ENCODE data around the gene MYOZ3. TPM values are rescaled to one million over a fixed set of nuclear protein-coding genes. Genes with fewer than 3 reads are reported as not detected.

Gene MYOZ3
- total RNA-seq, 1 experiment from 2014 or later, result not detected

DNA sequence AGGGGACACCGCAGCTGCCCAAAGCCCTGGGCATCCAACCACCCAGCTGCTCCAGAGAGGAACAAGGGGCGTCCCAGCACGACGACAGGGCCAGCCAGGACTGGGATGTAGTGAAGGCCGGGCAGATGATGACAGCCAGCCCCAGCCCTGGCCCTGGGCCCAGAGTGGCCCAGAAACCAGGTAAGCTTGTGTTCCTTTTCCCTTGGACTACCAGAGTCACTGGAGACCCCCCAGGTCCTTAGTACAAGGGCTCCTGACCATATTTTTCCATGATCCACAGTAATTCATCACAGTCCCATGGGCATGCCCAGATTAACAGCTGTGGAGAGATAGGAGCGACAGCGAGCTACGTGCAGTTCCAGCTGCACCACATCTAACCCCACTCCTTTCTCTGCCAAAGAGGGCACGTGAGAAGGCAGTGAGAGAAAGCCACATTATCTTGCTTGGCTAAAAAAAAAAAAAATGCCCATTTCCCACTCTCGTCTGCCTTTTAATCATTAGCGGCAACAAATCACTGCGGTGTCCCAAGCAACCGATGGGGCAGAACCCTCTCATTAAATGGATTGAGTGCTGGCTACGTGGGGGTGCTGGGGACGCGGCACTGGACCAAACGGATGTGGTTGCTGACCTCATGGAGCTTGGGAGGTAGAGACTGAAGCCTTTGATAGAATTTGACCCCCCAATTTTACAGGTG, 42.3 kb upstream of the MYOZ3 start:
- intact Hi-C loops (cut with micrococcal nuclease; ENCODE audit: unreplicated experiment), result no loop called here
- Mint-ChIP-seq H3K27ac (ENCODE audit: unreplicated experiment) (no peak overlapping the region), H3K4me1 (ENCODE audit: low read depth, unreplicated experiment) (peaks cover 11% of the 10 kb centered on the region), H3K4me3 (ENCODE audit: unreplicated experiment) (no peak overlapping the region), H3K9me3 (ENCODE audit: unreplicated experiment) (no peaks in the 10 kb centered on the region), H3K36me3 (ENCODE audit: insufficient read depth, unreplicated experiment) (no peaks in the 10 kb centered on the region), H3K27me3 (ENCODE audit: insufficient read depth, unreplicated experiment) (no peaks in the 10 kb centered on the region)
- POLR2A ChIA-PET, result interaction anchor here (0.7 kb wide), 1 partner anchor 173 kb away, joined by 5 read pairs; no protein-coding TSS in a partner anchor
- Histone ChIP-seq H3K27me3 (replicated peaks; ENCODE audit: control insufficient read depth, insufficient read depth, low read length) (no peaks in the 10 kb centered on the region), H3K4me1 (peaks cover 8% of the 10 kb centered on the region), H3K9me3 (no peaks in the 10 kb centered on the region), H3K36me3 (ENCODE audit: control insufficient read depth, insufficient read depth, low read length) (no peaks in the 10 kb centered on the region), H3K4me3 (ENCODE audit: low read depth, low read length) (no peak overlapping the region)
- CTCF ChIA-PET, result no interaction called here
- BruUV-seq (replicated peaks), result no TSS peak
- no peak for TF ChIP-seq CTCF (IDR thresholded peaks at IDR 0.05; ENCODE audit: insufficient read depth in 1 of 2, low read depth in 1 of 2, low read length in 1 of 2, severe bottlenecking in 1 of 2, unreplicated experiment in 1 of 2)
- no peak for DNase-seq

DNA sequence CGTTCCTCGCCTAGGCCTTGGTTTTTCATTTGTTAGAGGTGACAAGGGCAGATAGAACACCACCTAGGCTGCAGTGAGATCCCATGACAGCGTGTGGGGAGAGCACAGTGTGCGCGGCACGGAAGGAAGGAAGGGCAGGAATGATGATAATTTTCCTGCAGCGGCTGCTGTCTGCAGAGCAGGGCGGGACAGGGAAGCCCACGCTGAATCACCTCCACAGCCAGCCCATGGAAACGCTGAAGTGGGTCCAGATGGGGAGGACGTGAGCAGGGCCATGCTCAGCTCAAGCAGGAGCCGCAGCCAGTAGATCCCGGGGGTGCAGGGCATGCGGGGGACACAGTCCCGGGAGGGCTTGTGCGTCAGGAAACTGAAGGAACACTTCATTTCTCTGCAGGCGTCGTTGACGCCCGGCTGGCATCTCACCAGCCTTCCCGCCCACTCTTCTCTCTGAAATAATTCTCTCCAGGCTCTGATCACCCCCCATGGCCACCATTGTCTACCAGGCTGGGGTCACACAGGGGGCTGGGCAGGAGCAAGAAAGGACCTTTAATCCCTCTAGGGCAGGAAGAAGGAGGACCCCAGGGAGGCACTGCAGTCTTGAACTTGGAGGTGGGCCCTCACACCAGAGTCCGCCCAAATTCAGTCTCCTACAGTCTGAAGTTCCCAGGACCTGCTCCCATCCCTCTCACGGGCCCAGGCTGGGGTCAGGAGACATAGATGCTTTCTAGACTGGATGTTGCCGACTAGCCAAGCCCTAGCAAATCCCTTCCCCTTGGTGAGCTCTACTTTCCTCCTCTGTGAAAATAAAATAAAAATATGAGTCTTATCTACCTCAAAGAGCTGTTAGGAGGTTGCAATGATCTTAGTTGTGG, 41.5 kb upstream of the MYOZ3 start:
- H3K27ac Mint-ChIP-seq (ENCODE audit: unreplicated experiment), result no peak overlapping the region
- H3K9me3 ChIP-seq, result no peaks in the 10 kb centered on the region
- H3K36me3 ChIP-seq (ENCODE audit: control insufficient read depth, insufficient read depth, low read length), result no peaks in the 10 kb centered on the region
- no peaks in the 10 kb centered on the region for H3K27me3 Mint-ChIP-seq (ENCODE audit: insufficient read depth, unreplicated experiment)
- CTCF ChIA-PET, result interaction anchor here (0.8 kb wide), 1 partner anchor 10 kb away, joined by 3 read pairs; no protein-coding TSS in a partner anchor
- H3K9me3 Mint-ChIP-seq (ENCODE audit: unreplicated experiment), result no peaks in the 10 kb centered on the region
- DNase-seq, result no peak
- H3K4me1 Mint-ChIP-seq (ENCODE audit: low read depth, unreplicated experiment), result peaks cover 19% of the 10 kb centered on the region
- intact Hi-C loops (cut with micrococcal nuclease; ENCODE audit: unreplicated experiment), result no loop called here
- POLR2A ChIA-PET, result interaction anchor here (0.7 kb wide), 1 partner anchor 174 kb away, joined by 5 read pairs; no protein-coding TSS in a partner anchor
- no peak overlapping the region for H3K4me3 ChIP-seq (ENCODE audit: low read depth, low read length)
- no TSS peak for BruUV-seq (replicated peaks)
- H3K36me3 Mint-ChIP-seq (ENCODE audit: insufficient read depth, unreplicated experiment), result no peaks in the 10 kb centered on the region
- H3K4me3 Mint-ChIP-seq (ENCODE audit: unreplicated experiment), result no peak overlapping the region
- no peak for TF ChIP-seq CTCF (IDR thresholded peaks at IDR 0.05; ENCODE audit: insufficient read depth in 1 of 2, low read depth in 1 of 2, low read length in 1 of 2, severe bottlenecking in 1 of 2, unreplicated experiment in 1 of 2)
- H3K27me3 ChIP-seq (replicated peaks; ENCODE audit: control insufficient read depth, insufficient read depth, low read length), result no peaks in the 10 kb centered on the region
- H3K4me1 ChIP-seq, result no peaks in the 10 kb centered on the region; the same call in 1 of the 2 replicates

GRCh38 chr5:150621301-150621700, 39.8 kb upstream of the MYOZ3 start:
- no TSS peak for BruUV-seq (replicated peaks)
- no peaks in the 10 kb centered on the region for H3K9me3 Mint-ChIP-seq (ENCODE audit: unreplicated experiment)
- intact Hi-C loops (cut with micrococcal nuclease; ENCODE audit: unreplicated experiment), result no loop called here
- no peak overlapping the region for H3K27ac Mint-ChIP-seq (ENCODE audit: unreplicated experiment)
- no peak overlapping the region for H3K4me3 Mint-ChIP-seq (ENCODE audit: unreplicated experiment)
- ChIA-PET CTCF (no interaction called here), POLR2A (interaction anchor here (0.8 kb wide), 1 partner anchor 29 kb away, joined by 12 read pairs; no protein-coding TSS in a partner anchor)
- H3K4me1 ChIP-seq, result peaks cover 8% of the 10 kb centered on the region
- no peak for DNase-seq
- H3K9me3 ChIP-seq, result no peaks in the 10 kb centered on the region
- TF ChIP-seq CTCF (IDR thresholded peaks at IDR 0.05; ENCODE audit: insufficient read depth in 1 of 2, low read depth in 1 of 2, low read length in 1 of 2, severe bottlenecking in 1 of 2, unreplicated experiment in 1 of 2), result no peak
- H3K36me3 Mint-ChIP-seq (ENCODE audit: insufficient read depth, unreplicated experiment), result no peaks in the 10 kb centered on the region
- H3K4me3 ChIP-seq (ENCODE audit: low read depth, low read length), result no peak overlapping the region
- H3K4me1 Mint-ChIP-seq (ENCODE audit: low read depth, unreplicated experiment), result peaks cover 13% of the 10 kb centered on the region
- no peaks in the 10 kb centered on the region for H3K27me3 Mint-ChIP-seq (ENCODE audit: insufficient read depth, unreplicated experiment)
- no peaks in the 10 kb centered on the region for H3K27me3 ChIP-seq (replicated peaks; ENCODE audit: control insufficient read depth, insufficient read depth, low read length)
- no peaks in the 10 kb centered on the region for H3K36me3 ChIP-seq (ENCODE audit: control insufficient read depth, insufficient read depth, low read length)

All from Caco-2 (cell line).